SU-DHL-6 (cell line): ENCODE measurements around the gene DYNLL1.

Source experiments
- EZH2phosphoT487 ChIP-seq: fragments of 200-600 bp; sonication (generic), shearing (Covaris generic); conservative IDR thresholded peaks from 2 replicates; pipeline ENCODE4 v1.6.1; 2018; ENCODE audit warnings: mild to moderate bottlenecking, antibody characterized with exemption, low read length, moderate library complexity, mixed read lengths
- TF ChIP-seq, protein P1 (sequence below): fragments of 200-600 bp; sonication (generic); IDR thresholded peaks from one replicate; pipeline ENCODE4 v1.5.1; 2017; ENCODE audit warnings: antibody characterized with exemption, mild to moderate bottlenecking, low read length, moderate library complexity; ENCODE audit not compliant: insufficient read depth, poor library complexity, severe bottlenecking

DNA sequence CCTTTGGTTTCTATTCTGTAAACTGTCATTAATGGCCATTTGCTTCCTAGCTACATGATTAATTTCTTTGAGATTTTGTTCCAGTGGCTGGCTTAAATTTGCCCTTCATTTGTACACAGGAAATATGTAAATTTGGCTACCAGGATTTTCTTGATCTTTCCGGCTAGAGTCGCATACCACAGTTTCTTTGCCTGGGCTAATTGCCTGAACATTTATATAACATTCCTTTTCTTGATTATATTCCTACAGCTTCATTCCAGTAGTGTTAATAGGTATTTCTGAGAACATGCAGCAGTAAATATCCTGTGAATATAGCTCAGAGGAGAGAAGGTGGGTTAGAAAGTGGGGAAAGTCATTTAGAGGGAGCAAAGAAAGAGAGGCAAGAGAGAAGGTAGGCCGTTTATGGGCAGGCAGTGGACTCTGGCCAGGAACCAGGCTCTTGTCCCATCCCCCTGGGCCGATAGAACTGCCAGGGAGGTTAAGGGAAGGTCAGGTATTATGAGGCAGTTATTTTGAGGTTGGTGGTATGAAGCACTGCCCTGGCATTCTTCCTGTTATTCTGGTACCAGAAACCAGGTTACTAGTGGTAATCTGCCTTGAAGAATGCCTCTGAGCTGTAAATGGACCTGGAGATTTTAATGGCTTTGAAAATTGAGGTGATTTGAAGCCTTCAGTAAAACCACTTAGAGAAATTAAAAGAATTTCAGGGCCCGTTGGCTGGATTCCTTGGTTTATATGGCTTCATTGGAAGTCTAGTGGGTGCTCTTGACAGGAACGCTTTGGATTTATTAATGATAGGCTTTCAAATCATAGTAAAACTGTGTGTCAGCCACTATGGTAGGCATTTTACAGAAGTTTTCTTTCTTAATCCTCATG lies 42.6 kb downstream of the DYNLL1 start:
- TF ChIP-seq, protein P1, sequence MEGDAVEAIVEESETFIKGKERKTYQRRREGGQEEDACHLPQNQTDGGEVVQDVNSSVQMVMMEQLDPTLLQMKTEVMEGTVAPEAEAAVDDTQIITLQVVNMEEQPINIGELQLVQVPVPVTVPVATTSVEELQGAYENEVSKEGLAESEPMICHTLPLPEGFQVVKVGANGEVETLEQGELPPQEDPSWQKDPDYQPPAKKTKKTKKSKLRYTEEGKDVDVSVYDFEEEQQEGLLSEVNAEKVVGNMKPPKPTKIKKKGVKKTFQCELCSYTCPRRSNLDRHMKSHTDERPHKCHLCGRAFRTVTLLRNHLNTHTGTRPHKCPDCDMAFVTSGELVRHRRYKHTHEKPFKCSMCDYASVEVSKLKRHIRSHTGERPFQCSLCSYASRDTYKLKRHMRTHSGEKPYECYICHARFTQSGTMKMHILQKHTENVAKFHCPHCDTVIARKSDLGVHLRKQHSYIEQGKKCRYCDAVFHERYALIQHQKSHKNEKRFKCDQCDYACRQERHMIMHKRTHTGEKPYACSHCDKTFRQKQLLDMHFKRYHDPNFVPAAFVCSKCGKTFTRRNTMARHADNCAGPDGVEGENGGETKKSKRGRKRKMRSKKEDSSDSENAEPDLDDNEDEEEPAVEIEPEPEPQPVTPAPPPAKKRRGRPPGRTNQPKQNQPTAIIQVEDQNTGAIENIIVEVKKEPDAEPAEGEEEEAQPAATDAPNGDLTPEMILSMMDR: no peak
- no peak for TF ChIP-seq EZH2phosphoT487
